HTERT RPE-1 (cell line): ENCODE measurements around the gene EBF4.

Experiments
- in situ Hi-C: fragments of 300-500 bp; cut with MboI; formaldehyde crosslinking; loops from 4 replicates; pipeline ENCODE4 v1.14.3; 2020; ENCODE audit warnings: low sequenced_read_pairs

The EBF4 gene

GRCh38 chr20:2793471-2793870, 100.9 kb downstream of the EBF4 start:
- in situ Hi-C loops: no loop called here

GRCh38 chr20:2794202-2794748, 101.7 kb downstream of the EBF4 start:
- in situ Hi-C loops: no loop called here

DNA sequence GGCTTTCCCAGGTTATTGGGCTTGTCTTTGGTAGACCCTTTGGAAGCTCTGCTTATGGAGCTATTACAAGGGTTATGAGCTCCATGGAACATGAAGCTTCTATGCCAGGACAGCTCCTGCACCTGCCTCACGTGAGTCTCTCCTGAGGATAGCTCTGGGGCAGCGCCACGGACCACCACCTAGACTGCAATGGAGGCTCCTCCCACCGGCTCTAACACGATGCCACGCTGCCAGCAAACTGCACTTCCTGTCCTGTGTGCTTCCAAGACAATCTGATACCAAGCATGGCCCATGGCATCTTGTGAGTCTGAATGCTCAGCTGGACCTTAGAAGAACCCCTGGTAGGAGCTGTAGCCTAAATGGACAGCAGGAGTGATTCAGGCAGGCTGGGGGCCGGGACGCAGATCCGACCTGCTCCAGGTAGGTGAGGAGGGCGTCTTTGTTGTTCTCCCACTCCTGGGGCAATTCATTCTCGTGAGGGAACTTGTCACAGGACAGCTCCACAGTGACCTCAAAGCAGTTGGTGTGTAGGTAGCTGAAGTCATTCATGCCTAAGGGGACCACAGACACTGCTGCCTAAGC, 102.4 kb downstream of the EBF4 start:
- in situ Hi-C loops: no loop called here

- in situ Hi-C loops: no loop called here
Observed at GRCh38 chr20:2795451-2795850, 102.9 kb downstream of the EBF4 start.

- in situ Hi-C loops: no loop called here
Observed at GRCh38 chr20:2796011-2796660, 103.6 kb downstream of the EBF4 start.

DNA sequence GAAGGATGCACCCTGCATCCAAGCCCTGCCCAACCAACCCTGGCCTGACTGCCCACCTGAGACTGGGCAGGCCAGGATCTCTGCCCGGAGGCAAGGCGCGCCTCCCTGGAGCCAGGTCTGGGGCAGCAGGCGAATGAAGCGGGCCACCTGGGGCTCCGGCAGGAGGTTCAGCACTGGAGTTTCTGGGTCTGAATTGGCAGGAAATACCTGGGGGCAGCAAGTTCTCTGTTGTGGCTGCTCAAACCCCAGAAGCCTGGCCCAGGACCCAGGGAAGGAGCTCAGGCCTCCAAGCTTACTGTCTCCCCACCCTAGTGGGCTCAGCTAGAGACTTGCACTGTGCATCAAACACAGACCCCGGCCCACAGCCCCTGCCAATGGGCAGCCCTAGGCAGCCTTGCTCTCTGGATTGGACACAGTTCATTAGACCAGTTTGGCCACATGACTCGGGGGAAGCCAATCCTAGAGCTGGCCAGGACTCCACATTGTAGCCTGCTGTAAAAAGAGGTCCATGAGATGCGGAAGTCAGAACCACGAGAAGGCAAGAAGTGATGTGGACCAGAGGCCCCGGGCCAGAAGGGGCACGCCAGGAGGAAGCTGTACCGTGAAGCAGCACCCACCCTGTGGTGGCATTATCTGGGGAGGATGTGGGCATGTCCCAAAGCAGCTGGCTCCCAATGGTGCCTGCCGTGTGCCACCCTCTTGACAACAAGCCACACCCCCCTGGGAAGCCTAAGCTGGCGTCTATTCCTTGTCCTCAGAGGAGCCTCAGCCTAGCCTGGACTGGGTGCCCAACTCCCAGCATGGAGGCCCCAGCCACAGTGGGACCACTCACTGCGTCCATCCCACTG, 104.8 kb downstream of the EBF4 start:
- in situ Hi-C loops: no loop called here

DNA sequence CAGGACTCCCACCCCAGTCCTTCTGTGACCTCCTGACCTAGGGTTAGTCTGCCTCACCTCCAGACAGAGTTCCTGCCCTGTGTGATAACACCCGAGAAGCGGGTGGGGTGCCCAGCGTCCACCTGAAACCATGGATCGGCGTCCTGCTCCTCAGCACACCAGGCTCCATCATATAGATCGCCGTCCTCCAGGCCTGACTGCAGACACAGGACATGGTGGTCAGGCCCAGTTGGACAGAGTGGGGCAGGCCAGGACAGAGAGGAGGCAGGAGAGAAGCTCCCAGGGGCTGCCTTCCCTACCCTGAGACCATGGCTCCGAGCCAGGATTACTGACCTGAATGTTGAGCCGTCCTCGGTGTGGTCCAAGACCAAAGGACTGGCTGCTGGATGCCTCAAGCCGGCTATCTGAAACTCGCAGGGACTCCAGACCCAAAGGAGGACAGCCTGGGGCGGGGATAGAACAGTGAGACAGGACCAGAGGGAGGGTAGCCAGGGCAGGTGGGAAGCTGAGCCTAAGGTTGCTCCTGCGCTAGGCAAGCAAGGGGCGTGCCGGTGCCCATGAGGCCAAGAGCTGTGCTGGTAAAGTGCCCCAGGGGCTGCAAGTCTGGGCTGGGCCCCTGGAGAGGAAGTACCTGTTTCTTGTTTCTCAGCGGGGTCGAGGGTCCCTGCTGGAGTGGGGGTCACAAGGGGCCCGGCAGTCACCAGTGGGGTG, 105.7 kb downstream of the EBF4 start:
- in situ Hi-C loops: no loop called here

DNA sequence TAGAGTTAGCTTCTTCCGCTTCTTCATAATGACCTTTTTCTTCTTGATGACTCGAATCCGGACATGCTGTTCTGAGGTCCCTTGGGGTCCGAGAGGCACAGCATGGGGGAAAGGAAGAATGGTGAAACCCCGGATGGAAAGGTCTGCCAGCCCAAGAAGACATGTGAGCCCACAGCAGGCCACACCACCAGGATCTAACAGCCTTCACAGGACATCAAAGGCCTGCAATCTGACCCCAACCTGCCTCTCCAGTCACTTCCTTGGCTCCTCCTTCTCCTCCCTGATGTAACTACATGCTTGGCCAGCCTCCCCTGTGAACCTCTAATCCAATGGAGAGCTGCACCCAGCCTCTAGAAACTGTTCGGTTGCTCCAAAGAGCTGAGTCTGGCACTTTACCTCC, 106.2 kb downstream of the EBF4 start:
- in situ Hi-C loops: no loop called here

DNA sequence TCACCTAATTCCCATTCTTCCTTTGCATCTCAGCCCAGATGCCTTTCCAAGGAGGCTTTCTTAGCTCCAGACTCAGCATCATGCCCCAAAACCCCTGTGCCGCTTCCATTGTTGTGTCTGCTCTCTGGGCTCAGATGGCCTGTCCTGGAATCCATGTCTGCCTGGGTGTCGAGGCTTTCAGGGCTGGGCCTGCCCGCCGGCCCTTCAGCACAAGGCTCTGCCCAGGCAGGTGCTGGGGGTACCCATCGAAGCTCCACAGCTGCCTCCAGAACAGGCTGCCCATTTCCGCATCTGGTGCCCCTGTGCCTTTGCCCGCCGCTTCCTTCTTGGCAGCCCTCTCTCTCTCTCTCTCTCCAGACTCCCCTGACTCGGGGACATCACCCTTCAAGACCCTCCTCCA, 106.7 kb downstream of the EBF4 start:
- in situ Hi-C loops: no loop called here

GRCh38 chr20:2799688-2800520, 107.3 kb downstream of the EBF4 start:
- in situ Hi-C loops: no loop called here

- in situ Hi-C loops: no loop called here
Observed at GRCh38 chr20:2800521-2801285, 108.1 kb downstream of the EBF4 start, which contains the start of gene CPXM1. CPXM1 (minus strand) TSS chr20:2800627; CDS start chr20:2800572, 55 bp downstream.

DNA sequence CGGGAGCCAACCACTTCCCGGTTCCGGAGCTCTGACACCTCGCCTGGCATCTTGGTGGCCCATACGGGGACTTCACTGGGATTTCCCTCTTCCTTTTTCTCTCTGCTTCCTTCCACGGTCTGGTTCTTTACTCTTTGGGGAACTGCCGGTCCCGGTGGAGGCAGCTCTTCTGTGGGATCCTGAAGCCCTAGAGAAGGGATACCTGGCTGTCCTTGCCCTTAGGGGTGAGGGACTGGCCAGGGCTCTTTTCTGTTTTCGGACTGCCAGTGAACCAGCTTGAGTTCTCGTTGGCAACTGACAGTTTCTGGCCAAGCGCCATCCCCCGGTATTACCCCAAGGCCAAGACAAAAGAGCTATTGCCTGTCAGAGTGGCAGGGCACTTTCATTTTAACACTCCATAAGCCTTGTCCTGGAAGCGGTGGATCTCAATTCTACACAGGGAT, 108.7 kb downstream of the EBF4 start:
- in situ Hi-C loops: no loop called here

- in situ Hi-C loops: no loop called here
Observed at GRCh38 chr20:2804041-2804828, 111.7 kb downstream of the EBF4 start.

- in situ Hi-C loops: no loop called here
Observed at GRCh38 chr20:2804852-2805688, 112.5 kb downstream of the EBF4 start.

GRCh38 chr20:2805689-2806350, 113.2 kb downstream of the EBF4 start:
- in situ Hi-C loops: no loop called here

DNA sequence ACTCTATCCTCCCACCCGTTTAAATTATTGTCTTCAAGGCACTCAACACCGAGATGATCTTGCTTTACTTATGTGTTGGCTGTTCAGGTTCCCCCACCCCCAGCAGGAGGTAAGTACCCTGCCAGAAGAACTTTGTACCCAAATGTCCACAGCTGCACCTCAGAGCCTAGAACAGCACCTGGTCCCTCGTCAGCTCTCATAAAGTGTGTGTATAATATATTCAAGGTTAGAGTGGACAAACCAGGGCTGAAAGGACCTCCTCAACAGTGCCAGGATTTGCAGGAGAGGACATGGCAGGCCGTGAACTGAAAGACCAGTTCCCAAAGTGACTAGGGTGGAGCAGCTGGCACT, 113.7 kb downstream of the EBF4 start:
- in situ Hi-C loops: no loop called here

DNA sequence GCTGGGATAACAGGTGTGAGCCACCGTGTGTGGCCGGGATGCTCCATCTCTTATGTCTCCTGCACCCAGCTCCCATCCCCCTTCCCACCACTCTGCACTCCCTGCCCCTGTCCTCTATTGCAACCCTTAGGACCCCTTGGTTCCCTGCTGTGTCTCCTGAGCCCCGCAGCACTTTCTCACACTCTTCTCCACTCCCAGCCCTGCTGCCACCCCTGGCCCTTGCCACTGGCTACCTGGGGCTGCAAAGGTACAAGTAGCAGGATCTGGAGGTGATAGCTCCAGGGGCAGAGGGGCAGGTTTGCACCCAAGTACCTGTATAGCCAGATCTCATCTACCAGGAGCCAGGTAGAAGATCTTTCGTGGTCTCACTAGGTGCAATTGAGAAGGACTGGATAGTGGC, 114.4 kb downstream of the EBF4 start:
- in situ Hi-C loops: no loop called here
